ENCODE measurements around the gene CASP8. TPM values are rescaled to one million over a fixed set of nuclear protein-coding genes. Genes with fewer than 3 reads are reported as not detected.

Gene CASP8
- total RNA-seq, 2 experiments from 2014 or later = 62.7 to 63.2 TPM

DNA sequence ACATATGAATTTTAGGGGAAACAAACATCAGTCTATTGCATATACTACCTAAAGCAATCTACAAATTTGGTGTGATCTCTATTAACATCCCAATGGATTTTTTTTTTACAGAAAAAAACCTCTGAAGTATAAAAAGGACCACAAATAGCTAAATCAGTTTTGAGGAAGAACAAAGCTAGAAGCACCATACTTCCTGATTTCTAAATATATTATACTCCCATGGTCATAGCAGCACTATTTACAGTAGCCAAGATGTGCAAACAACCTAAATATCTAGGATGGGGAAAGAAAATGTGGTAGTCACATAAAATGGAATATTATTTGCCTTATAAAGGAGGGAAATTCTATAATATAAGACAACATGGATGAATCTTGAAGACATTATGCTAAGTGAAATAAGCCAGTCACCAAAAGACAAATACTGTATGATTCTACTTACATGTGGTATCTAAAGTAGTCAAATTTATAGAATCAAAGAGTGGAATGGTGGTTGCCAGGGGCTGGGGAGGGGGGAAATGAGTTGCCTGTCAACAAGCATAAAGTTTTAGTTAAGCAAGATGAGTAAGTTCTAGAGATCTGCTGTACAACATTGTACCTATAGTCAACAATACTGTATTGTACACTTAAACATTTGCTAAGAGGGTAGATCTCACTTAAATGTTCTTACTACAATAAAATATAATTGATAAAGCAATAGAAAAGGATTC lies 17.6 kb upstream of the CASP8 start:
- no peak for ATAC-seq
- Mint-ChIP-seq H3K27me3 (ENCODE audit: low read depth) (no peaks in the 10 kb centered on the region), H3K9me3 (ENCODE audit: insufficient read depth) (peaks cover 4% of the 10 kb centered on the region), H3K4me1 (ENCODE audit: low read depth) (peaks cover 20% of the 10 kb centered on the region), H3K27ac (peak overlapping the region; percentile 52), H3K36me3 (ENCODE audit: low read depth) (peaks cover 63% of the 10 kb centered on the region), H3K4me3 (no peak overlapping the region)
- POLR2A ChIA-PET = interaction anchor here (0.5 to 2.5 kb wide), 3 partner anchors 16 to 124 kb away, joined by 3 to 12 read pairs (median 3); partner anchors contain the start of gene CASP8
- no peak for DNase-seq
- CTCF ChIA-PET = interaction anchor here (0.7 to 1.6 kb wide), 5 partner anchors 9 to 121 kb away, joined by 3 to 9 read pairs (median 5); partner anchors contain the start of gene CASP8

DNA sequence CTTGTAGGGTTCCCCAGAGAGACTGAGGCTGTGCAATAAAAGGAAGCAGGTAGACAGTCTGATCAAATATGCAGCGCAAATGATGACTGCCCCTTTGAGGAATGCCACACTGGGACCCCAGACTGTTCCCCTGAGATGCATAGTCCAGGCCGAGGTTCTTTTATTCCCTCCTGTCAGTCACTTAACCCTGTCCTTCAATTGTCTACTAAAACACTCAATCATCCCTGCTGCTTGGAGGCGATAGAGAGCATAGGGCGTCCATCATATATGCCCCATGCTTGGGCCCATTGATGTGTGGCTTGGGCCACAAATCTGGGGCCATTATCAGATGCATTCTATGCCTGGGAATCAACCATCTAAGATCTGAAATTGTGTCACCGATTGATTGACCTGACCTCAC lies 15.5 kb upstream of the CASP8 start:
- ChIA-PET CTCF (interaction anchor here (1.9 kb wide), 1 partner anchor 11 kb away, joined by 5 read pairs; no protein-coding TSS in a partner anchor), POLR2A (interaction anchor here (1.0 kb wide), 1 partner anchor 20 kb away, joined by 3 read pairs; no protein-coding TSS in a partner anchor)
- Mint-ChIP-seq H3K36me3 (ENCODE audit: low read depth) (peaks cover 66% of the 10 kb centered on the region), H3K4me3 (no peak overlapping the region), H3K4me1 (ENCODE audit: low read depth) (peaks cover 26% of the 10 kb centered on the region), H3K27ac (no peak overlapping the region), H3K9me3 (ENCODE audit: insufficient read depth) (peaks cover 9% of the 10 kb centered on the region), H3K27me3 (ENCODE audit: low read depth) (no peaks in the 10 kb centered on the region)
- ATAC-seq = no peak
- peak; percentile 17 for DNase-seq

DNA sequence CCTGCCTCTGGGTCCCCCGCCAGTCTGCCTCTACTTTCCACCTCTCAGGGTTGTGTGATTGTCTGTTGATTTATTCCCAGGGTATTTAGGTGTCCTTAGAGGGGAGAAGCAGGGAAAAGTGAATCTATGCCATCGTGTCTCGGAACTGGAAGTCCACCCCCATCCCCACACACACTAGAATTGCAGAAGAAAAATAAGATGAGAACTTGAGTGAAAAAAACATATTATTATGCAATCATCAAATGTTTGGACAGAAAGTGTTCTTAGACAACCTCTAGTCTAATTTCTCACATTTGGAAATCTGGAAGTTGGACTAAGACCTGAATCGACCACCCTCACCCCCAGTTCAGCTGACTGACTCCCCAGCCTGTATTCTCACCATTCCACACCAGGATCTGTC lies 14.1 kb upstream of the CASP8 start:
- Mint-ChIP-seq H3K36me3 (ENCODE audit: low read depth) (peaks cover 66% of the 10 kb centered on the region), H3K4me1 (ENCODE audit: low read depth) (peaks cover 35% of the 10 kb centered on the region), H3K9me3 (ENCODE audit: insufficient read depth) (peaks cover 17% of the 10 kb centered on the region), H3K27ac (peak overlapping the region; percentile 65), H3K27me3 (ENCODE audit: low read depth) (no peaks in the 10 kb centered on the region), H3K4me3 (no peak overlapping the region)
- POLR2A ChIA-PET = interaction anchor here (1.0 kb wide), 1 partner anchor 14 kb away, joined by 6 read pairs; the partner anchor contains the start of gene CASP8
- DNase-seq (peak; percentile 15), ATAC-seq (no peak)
- CTCF ChIA-PET = interaction anchor here (1.0 to 1.7 kb wide), 3 partner anchors 11 to 117 kb away, joined by 3 to 4 read pairs (median 3); no protein-coding TSS in a partner anchor

DNA sequence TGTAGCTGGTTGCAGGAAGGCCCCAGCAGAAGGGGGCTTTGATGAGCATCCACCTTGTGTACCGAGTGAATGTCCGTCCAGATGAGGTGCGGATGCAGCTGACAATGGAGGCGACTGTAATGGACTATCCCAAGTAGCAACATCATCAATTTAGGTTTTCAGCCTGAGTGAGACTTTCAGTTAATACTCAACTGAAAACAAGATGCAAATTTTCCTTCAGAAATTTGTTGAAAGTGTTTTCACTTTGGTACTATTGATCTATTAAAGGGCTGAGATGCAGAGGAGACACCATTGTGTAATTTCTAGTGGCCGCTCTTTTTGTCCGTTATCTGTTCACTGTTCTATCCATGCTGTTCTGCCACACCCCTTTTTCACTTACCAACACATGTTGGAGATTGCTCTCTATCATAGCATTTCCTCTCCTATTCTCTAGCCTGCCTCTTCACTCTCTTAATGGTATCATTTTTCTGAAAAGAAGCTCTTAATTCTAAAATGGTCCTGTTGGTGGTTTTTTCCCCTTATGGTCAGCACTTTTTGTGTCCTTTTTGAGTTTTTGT lies 12.0 kb upstream of the CASP8 start:
- peaks cover 14% of the 10 kb centered on the region for H3K9me3 Mint-ChIP-seq (ENCODE audit: insufficient read depth)
- DNase-seq (peak; percentile 19), ATAC-seq (no peak)
- ChIA-PET POLR2A (interaction anchor here (0.7 to 1.0 kb wide), 3 partner anchors 14 to 19 kb away, joined by 3 to 4 read pairs (median 3); no protein-coding TSS in a partner anchor), CTCF (interaction anchor here (1.0 kb wide), 1 partner anchor 116 kb away, joined by 3 read pairs; no protein-coding TSS in a partner anchor)
- H3K27me3 Mint-ChIP-seq (ENCODE audit: low read depth) = no peaks in the 10 kb centered on the region
- no peak overlapping the region for H3K27ac Mint-ChIP-seq
- H3K36me3 Mint-ChIP-seq (ENCODE audit: low read depth) = peaks cover 67% of the 10 kb centered on the region
- H3K4me1 Mint-ChIP-seq (ENCODE audit: low read depth) = peaks cover 52% of the 10 kb centered on the region
- H3K4me3 Mint-ChIP-seq = no peak overlapping the region

DNA sequence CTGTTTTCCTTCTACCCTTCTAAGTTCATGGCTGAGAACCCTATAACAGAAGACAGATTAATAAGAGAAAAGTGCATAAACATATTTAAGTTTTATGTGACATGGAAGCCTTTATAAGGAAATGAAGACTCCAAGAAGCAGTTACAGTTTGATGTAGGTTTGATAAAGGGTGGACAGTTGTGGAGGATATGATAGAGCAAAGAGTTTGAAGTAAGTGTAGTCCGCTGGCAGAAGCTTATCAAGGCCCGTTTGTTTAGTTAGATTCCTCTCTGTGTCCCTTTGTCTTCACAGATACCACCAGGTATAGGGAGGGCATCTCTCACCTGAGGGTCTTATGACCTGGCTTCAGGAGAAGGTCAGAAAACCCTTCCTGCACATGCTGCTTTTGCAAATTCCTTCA lies 10.4 kb upstream of the CASP8 start:
- Mint-ChIP-seq H3K27me3 (ENCODE audit: low read depth) (no peaks in the 10 kb centered on the region), H3K36me3 (ENCODE audit: low read depth) (peaks cover 67% of the 10 kb centered on the region), H3K9me3 (ENCODE audit: insufficient read depth) (peaks cover 14% of the 10 kb centered on the region), H3K27ac (peak overlapping the region; percentile 19), H3K4me1 (ENCODE audit: low read depth) (peaks cover 66% of the 10 kb centered on the region), H3K4me3 (no peak overlapping the region)
- ChIA-PET POLR2A (interaction anchor here (4.3 kb wide), 1 partner anchor 12 kb away, joined by 37 read pairs; the partner anchor contains the start of gene CASP8), CTCF (no interaction called here)
- ATAC-seq (no peak), DNase-seq (no peak)

DNA sequence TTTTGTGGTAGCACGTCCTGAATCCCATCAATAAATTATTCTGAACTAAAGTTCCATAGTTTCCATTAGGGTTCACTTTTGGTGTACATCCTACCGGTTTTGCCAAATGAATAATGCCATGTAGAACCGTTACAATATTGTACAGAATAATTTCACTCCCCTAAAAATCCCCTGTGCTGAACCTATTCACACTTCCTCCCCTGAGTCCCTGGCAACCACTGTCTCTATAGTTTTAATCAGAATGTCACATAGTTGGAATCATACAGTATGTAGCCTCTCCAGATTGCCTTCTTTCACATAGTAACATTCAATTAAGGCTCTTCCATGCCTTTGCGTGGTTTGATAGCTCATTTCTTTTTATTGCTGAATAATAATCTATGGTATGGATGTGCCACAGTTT lies 9.6 kb upstream of the CASP8 start:
- POLR2A ChIA-PET = interaction anchor here (1.3 to 4.3 kb wide), 2 partner anchors 11 to 13 kb away, joined by 3 to 37 read pairs; partner anchors contain the start of gene CASP8

DNA sequence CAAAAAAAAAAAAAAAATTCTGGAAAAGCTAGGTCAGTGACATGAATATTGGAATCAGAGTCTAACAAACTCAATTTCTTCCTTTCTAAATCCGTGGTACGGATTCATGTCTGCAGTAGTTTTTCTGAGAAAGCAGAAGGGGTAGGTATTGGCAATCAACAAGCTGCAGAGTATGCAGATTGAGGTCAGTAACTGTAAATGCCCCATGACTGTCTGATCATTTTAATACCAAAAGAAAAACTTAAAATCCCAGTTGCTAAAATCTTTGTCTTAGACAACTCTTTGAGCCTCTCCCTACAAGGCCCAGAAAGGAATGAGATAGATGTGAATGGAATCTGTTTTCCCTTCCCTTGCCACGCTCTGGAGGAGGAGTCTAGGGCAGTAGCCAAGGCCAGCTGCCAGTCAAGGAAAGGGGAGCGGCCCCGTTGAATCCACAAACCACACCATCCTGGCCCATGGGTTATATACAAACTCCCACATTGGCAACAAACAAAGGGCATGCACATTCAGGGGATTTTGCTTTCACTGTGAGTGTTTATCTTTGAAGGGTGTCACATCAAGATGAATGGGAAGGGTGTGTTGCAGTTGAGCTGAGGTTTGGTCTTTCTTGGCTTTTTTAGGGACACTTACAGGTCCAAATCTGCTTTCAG lies 6.1 kb upstream of the CASP8 start:
- Mint-ChIP-seq H3K27me3 (ENCODE audit: low read depth) (no peaks in the 10 kb centered on the region), H3K4me3 (no peak overlapping the region)
- no peak for ATAC-seq

More for the DNA sequence above, 9.6 kb upstream of the CASP8 start:
- DNase-seq (no peak), ATAC-seq (no peak)
- peaks cover 68% of the 10 kb centered on the region for H3K36me3 Mint-ChIP-seq (ENCODE audit: low read depth)
- H3K4me3 Mint-ChIP-seq = no peak overlapping the region
- peaks cover 73% of the 10 kb centered on the region for H3K4me1 Mint-ChIP-seq (ENCODE audit: low read depth)
- H3K27ac Mint-ChIP-seq = no peak overlapping the region
- no peaks in the 10 kb centered on the region for H3K27me3 Mint-ChIP-seq (ENCODE audit: low read depth)
- CTCF ChIA-PET = interaction anchor here (0.9 to 6.9 kb wide), 4 partner anchors 10 to 68 kb away, joined by 3 to 50 read pairs (median 4); partner anchors contain the start of genes CASP10 and CASP8
- H3K9me3 Mint-ChIP-seq (ENCODE audit: insufficient read depth) = peaks cover 14% of the 10 kb centered on the region

DNA sequence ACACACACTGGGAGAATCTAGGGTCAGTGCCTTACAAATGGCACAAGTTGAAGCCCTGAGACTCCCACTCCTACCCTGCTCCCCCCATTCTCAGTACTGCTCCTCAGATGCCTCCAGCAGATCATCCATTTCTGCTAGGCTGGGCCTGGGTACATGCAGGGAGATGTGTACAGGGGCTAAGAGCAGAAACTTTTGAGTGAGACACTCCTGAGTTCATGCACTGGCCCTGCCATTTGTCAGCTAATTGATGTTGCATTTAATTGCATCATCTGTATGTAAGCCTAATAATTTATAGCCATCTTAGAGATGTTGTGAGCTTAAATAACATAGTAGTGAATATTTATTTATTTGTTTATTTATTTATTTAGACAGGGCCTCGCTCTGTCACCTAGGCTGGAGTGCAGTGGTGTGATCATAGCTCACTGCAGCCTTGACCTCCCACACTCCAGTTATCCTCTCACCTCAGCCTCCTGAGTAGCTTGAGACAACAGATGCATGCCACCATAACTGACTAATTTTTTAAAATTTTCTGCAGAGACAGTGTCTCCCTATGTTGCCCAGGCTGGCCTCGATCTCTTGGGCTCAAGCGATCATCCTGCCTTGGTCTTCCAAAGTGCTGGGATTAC lies 4.8 kb upstream of the CASP8 start:
- Mint-ChIP-seq H3K27ac (peak overlapping the region; percentile 94), H3K27me3 (ENCODE audit: low read depth) (no peaks in the 10 kb centered on the region), H3K36me3 (ENCODE audit: low read depth) (peaks cover 45% of the 10 kb centered on the region), H3K4me3 (no peak overlapping the region), H3K9me3 (ENCODE audit: insufficient read depth) (peaks cover 2% of the 10 kb centered on the region), H3K4me1 (ENCODE audit: low read depth) (peaks cover 84% of the 10 kb centered on the region)
- POLR2A ChIA-PET = interaction anchor here (0.6 to 13.5 kb wide), 3 partner anchors 10 to 388 kb away, joined by 4 to 221 read pairs (median 5); no protein-coding TSS in a partner anchor
- ATAC-seq (no peak), DNase-seq (peak; percentile 20)
- CTCF ChIA-PET = interaction anchor here (1.5 to 6.9 kb wide), 4 partner anchors 11 to 109 kb away, joined by 5 to 50 read pairs (median 6); no protein-coding TSS in a partner anchor

More for the DNA sequence above, 6.1 kb upstream of the CASP8 start:
- Mint-ChIP-seq H3K9me3 (ENCODE audit: insufficient read depth) (peaks cover 14% of the 10 kb centered on the region), H3K27ac (peak overlapping the region; percentile 48), H3K4me1 (ENCODE audit: low read depth) (peaks cover 82% of the 10 kb centered on the region), H3K36me3 (ENCODE audit: low read depth) (peaks cover 54% of the 10 kb centered on the region)
- CTCF ChIA-PET = interaction anchor here (0.7 to 6.9 kb wide), 5 partner anchors 10 to 110 kb away, joined by 3 to 50 read pairs (median 3); no protein-coding TSS in a partner anchor
- DNase-seq = no peak
- POLR2A ChIA-PET = interaction anchor here (0.6 to 3.9 kb wide), 7 partner anchors 9 to 390 kb away, joined by 3 to 31 read pairs (median 4); partner anchors contain the start of genes CASP10 and CLK1

DNA sequence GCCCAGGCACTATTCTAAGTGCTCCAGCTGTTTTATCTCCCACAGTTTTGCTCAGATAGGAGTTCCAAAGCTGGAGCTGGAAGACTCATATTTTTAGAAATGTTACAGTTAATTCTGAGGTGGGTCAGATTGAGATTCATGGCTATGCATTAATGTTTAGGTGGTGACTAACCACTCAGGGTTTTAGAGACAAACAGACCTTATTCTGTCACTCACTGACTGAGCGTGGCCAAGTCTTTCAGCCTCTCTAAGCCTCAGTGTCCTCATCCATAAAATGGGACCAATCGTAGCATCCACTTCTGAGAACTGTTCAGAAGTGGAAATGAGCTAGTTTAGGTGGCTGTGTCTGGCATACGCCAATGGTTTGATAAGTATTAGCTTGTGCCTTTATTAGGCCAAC lies 4.3 kb upstream of the CASP8 start:
- peak; percentile 17 for DNase-seq
- peaks cover 43% of the 10 kb centered on the region for H3K36me3 Mint-ChIP-seq (ENCODE audit: low read depth)
- no peak for ATAC-seq
- ChIA-PET POLR2A (interaction anchor here (0.6 to 13.5 kb wide), 3 partner anchors 9 to 388 kb away, joined by 4 to 221 read pairs (median 5); no protein-coding TSS in a partner anchor), CTCF (interaction anchor here (1.5 to 6.9 kb wide), 4 partner anchors 12 to 108 kb away, joined by 5 to 50 read pairs (median 6); no protein-coding TSS in a partner anchor)
- peak overlapping the region; percentile 94 for H3K27ac Mint-ChIP-seq
- H3K4me1 Mint-ChIP-seq (ENCODE audit: low read depth) = peaks cover 78% of the 10 kb centered on the region
- H3K9me3 Mint-ChIP-seq (ENCODE audit: insufficient read depth) = no peaks in the 10 kb centered on the region
- H3K4me3 Mint-ChIP-seq = no peak overlapping the region
- H3K27me3 Mint-ChIP-seq (ENCODE audit: low read depth) = no peaks in the 10 kb centered on the region

DNA sequence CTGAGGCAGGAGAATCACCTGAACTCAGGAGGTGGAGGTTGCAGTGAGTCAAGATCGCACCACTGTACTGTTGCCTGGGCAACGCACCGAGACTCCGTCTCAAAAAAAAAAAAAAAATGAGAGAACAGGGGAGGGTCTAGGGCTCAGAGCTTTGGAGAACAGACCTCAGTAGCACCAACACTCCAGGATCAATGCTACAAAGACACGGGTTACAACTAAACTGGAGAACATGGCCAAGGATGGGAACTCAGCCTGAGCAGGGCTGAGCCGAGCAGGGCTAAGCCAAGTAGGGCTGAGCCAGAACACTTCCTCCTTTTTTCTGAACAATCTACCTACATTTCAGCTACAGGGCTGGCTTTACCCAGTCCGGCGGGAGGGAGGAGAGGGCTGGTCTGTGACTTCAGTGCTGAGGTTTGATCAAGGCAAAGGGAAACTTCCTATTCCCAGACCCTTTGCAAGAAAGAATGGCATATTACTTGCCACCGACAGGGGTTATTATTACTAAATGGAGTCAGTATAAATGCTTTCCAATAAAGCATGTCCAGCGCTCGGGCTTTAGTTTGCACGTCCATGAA lies 2.9 kb upstream of the CASP8 start:
- Mint-ChIP-seq H3K27me3 (ENCODE audit: low read depth) (no peaks in the 10 kb centered on the region), H3K36me3 (ENCODE audit: low read depth) (peaks cover 39% of the 10 kb centered on the region), H3K4me3 (peak overlapping the region; percentile 81), H3K27ac (peak overlapping the region; percentile 94), H3K4me1 (ENCODE audit: low read depth) (peaks cover 76% of the 10 kb centered on the region), H3K9me3 (ENCODE audit: insufficient read depth) (no peaks in the 10 kb centered on the region)
- ChIA-PET POLR2A (interaction anchor here (0.5 to 13.5 kb wide), 5 partner anchors 17 to 193 kb away, joined by 3 to 221 read pairs (median 4); no protein-coding TSS in a partner anchor), CTCF (interaction anchor here (0.6 to 6.9 kb wide), 4 partner anchors 11 to 74 kb away, joined by 3 to 100 read pairs (median 28); partner anchors contain the start of gene CASP10)
- DNase-seq (peak; percentile 66), ATAC-seq (peak; percentile 35)
